Measurements from ENCODE around the gene IGFBP2.

DNA sequence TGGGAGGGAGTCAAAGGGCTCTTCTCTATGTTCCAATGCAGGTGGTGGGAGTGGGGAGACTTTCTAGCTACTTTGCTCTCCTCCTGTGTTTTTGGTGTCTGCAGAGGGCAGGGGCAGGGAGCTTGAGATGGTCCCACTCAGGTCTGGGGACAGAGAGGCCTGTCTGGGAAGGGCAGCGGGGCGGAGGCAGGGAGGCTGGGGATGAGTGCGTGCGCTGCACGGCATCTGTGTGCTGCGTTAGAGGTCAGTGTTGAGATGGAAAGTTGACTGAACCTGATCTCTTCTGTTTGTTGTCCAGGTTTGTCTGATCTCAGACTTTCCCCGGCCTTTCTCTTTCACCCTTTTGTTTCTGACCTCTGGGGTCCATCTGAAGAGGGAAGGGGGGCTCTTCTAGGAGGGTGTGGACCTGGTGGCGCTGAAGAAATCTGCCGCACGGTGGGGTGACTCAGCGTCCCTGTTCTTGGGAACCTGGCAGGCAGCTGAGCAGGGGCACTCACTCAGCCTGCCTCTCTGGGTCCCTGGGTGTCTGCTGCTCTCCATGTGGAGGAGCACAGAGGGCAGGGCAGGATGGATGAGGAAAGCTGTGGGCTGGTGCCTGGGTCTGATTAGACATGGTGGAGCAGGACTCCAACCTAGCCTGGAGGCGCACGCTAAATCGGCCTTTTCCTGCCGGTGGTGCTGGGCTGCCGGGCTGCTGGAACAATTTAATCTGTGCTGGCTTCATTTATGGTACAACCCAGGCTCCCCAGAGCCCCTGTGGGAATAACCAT is 24.1 kb downstream of the IGFBP2 start:
- no peak for TF ChIP-seq CTCF (IDR thresholded peaks at IDR 0.05; ENCODE audit: insufficient read depth, low read length, poor library complexity, severe bottlenecking)
- no peak for TF ChIP-seq EZH2phosphoT487 (conservative IDR thresholded peaks at IDR 0.05; ENCODE audit: low read length)
